GM21367 (cell line): ENCODE results near the gene EEIG1.
A peak's percentile ranks its signal among the peaks of the same experiment; 100 is the strongest.

ENCODE experiments used
- ATAC-seq: cut with Tn5 transposase; IDR thresholded peaks from one replicate; pipeline ENCODE4 v1.9.1; 2021; ENCODE audit not compliant: unreplicated experiment

Gene EEIG1

GRCh38 chr9:127975376-127976315, 5.1 kb downstream of the EEIG1 start:
- ATAC-seq, result no peak

DNA sequence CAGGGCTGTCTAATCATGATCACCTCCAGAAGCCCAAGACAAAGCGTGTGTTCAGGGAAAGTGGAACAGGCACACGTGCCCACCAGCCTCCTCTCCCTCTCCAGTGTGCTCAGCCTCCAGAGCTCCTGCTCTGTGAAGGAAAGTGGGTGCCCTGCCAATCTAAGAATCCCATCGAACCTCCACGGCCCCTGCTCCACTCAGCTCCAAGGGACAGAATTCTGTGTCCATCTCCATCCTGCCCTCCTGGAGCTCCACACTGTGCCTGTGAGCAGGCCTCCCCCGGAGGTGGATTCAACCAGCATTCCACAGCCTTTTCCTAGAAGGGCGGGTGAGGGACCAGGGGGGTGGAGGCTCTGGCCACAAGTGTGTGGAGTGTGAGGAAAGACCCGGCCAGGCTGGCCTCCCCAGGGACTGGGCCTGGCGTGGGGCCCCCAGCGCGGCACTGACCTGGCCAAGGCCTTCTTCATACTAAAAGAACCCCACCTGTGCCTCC, 6.0 kb downstream of the EEIG1 start:
- ATAC-seq, result no peak

- no peak for ATAC-seq
Observed at GRCh38 chr9:127974001-127974768, 6.6 kb downstream of the EEIG1 start.

DNA sequence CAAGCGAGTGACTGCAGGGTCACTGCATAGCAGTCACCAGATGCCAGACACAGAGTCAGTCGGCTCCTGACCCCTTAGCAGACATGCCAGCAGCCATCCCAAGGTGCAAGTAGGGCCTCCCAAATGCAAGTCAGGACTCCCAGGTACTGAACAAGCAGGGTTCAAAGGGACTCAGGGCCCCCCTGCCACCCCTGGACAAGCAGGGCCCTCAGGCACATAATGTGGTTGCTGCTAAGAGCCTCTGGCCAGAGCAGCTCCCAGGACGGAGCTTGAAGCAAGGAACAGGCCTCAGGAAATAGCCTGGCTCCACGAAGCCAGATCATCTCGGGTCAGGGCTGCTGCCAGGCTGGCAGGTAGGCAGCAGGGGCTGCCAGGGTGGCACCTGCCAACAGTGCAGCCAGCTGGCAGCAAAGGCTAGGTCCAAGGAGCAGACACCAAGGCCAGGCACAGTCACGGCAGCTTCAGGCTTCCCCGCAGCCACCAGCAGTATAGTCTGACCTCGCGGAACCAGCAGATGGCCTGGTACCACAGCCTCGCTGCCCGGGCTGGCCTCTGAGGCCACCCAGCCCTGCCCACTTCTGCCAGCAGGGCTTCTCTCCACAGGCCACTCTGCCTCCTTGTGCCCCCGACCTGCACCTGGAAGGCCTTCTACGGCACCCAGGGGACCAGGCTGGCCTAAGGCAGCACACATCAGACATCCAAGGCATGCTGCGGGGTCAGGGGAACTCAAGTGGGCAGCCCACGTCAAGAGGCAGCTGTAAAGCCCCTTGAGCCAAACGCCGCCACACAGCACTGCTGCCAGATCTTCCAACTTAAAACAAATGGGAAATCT, 7.4 kb downstream of the EEIG1 start:
- ATAC-seq, result no peak

DNA sequence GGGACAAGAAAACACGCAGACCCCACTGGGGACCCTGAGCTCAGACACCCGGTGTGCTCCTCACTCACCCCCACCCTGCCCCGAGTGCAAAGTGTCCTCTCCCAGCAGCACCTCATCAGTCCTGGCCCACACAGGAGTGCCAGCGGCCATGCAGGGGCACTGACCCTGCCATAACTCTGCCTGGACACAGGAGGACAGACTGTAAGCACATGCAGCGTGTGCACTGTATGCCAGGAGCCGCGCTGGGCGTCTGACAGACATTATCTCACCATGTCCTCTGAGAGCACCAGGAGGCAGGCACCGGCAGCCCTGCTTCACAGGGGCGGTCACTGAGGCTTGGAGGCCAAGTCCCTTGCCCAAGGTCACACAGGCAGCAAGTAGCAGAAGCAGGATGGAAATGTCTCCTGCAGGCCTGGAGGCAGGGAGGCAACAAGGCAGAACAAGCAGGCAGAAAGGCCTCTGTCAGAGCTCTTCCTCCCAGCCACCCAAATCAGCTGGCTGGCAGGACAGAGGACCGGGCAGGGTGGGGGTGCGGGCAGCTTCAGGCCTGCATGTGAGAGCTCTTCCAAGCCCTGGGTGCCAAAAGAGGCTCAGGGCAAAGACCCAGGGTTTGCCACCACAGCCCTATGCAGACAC, 8.4 kb downstream of the EEIG1 start:
- ATAC-seq, result no peak

DNA sequence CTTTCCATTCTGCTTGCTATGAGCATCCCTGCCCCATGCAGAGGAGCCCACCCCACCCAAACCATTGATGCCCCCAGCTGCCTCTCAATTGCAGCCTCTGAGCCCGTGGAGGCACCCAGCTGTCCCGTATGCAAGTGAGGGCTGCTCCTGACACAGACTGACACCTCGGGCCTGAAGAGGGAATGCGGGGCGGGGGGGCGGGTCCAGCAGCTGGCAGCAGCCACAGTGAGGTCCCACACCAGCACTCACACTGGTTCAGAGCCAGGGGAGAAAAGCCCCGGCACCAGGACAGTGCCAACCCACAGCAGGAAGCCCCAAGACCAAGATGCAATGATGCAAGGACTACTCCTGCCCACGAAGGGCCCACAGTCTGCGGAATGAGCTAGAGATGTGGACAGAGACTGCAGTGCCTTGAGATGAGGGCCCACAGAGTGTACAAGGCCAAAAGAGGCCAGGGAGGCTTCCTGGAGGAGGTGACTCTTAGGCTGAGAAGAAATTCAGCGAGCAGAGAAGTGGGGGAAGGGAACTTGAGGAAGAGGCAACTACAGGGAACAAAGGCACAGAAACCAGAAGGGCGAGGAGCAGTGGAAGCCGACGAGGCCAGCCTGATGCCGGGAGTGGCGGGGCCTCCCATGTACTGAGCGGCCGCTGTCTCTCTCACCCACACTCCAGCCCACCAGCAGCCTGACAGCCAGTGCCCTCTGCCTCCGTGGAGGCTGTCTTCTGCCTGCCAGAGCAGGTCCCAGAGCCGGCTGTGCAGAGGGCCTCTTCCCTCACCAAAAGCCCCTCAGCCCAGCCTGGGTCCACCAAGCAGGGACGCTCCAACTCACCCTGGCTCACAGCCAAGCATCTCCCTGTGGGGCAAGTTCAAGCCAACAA, 9.2 kb downstream of the EEIG1 start:
- no peak for ATAC-seq

GRCh38 chr9:127970401-127971313, 10.1 kb downstream of the EEIG1 start:
- ATAC-seq, result peak; percentile 64

DNA sequence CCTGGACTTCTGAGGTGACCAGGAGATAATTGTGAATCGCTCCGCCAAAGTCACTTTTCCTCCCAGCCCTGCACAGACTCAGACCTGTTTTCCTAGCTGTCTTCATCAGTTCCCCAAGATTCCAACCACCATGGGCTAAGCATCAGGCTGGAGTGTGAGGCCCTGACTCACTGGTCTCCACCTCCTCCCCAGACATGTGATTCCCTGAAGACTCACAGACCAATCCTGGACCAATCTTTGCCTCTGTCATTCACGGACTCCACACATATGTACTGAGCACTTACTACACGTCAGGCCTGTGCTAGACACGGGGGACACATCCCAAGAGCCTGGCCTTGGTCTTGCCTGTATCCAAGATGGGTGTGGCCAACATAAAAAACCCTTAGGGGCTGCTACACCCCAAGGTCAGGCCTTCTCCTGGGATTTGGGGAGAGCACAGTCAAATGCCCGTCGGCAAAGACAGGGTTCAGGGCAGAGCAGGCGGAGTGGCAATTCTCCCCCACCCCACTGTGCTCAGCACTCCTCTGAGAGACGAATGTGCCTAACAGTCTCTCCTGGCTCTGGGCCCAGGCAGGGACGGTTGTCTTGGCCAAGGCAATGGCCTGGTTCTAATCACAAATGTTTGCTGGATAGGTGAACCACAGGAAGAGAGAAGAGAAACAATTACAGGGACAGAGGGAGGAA, 11.9 kb downstream of the EEIG1 start:
- no peak for ATAC-seq

- ATAC-seq, result no peak
Observed at GRCh38 chr9:127968042-127968441, 12.7 kb downstream of the EEIG1 start.

GRCh38 chr9:127967151-127967809, 13.5 kb downstream of the EEIG1 start:
- no peak for ATAC-seq

- no peak for ATAC-seq
Observed at GRCh38 chr9:127966416-127967150, 14.2 kb downstream of the EEIG1 start.

- ATAC-seq, result no peak
Observed at GRCh38 chr9:127965953-127966352, 14.8 kb downstream of the EEIG1 start.

DNA sequence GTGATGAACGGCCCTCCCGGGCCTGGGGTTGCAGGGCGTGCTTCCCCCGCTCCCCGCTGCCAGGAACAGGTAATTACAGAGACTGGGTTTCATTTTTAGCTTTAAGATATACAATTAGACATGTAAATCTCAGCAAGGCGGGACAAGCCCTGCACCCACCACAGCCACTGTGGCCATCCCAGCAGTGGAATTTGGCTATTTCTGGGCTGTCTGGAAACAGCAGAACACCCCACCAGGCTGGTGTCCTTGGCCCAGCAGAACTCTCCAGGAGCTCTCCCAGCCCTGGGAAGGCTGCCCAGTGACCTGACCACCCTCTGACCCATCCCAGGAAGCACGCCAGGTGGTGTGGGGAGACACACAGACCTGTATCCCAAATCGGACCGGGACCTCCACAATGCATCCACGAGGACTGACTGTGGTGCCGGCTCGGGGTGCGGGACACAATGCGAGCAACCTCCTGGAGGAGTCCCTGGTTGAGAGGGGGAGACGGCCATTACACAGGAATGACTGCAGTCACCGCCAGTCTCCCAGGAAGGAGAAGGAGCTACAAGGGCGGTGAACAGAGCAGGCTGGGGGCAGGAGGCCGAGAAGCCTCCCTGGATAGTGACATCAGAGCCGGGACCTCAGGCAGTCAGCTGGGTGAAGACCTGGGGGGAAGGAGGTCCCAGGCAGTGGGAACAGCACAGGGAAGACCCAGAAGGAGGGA, 17.3 kb downstream of the EEIG1 start:
- no peak for ATAC-seq

DNA sequence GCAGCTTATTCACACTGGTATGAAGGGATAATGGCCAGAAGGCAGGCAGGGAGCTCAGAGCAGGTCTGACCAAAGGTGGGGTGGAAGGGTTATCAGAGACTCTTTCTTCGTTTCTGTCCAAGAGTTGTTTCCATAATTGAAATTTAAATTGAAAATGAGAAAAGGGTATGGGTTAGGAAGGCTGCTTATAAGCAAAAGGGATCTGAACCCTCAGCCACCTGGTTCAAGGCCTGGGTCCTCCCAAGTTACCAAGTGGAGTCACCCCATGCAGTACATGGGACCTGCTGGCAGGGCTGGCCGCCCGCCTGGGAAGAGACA, 17.8 kb downstream of the EEIG1 start:
- ATAC-seq, result no peak

DNA sequence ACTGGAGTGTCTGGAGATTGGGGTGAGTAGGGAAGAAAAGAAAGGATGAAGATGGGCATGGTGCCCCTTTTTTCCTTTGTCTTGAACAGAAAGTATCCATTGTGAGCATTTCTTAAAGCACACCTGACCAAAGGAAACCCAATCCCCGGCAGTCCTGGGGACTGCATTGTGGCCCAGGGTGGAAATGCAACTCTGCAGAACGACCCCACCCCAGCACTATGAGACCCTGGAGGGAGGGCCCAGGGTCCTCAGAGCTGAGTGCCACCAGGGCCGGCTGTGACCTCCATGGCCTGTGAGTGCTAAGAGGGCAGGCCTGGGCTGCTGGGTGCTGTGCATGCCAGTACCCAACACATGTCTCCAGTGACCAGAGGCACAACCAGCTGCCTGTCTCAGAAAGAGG, 18.5 kb downstream of the EEIG1 start:
- no peak for ATAC-seq

DNA sequence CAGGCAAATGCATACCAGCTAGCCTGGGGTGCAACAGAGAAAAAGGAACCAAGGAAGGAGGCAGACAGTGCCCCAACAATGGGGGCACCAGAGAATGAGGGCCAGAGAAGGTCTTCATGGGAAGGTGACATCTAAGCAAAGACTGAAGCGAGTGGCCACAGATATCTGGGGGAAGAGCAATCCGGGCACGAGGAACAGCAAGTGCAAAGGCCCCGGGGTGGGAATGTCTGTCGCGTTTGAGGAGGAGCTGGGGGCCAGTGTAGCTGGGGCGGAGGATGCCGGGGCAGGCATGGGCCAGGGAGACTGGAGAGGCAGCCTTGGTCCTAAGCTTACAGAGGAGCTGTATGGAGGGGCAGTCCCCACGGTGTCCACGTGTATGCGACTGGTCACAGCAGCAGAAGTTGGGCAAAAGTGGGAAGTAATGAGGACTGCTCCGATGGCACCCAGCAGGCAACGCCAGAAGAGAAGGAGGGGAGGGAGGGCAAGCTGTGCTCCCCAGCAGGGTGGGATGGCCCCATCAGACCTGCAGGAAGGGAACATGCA, 19.1 kb downstream of the EEIG1 start:
- ATAC-seq, result no peak
